D721Med (cell line): Measurements from ENCODE around the gene TFB2M.

Experiments
- DNase-seq: peaks from one replicate; pipeline ENCODE4 v3.0.0; 2011; ENCODE audit warnings: low spot score; ENCODE audit not compliant: insufficient read length
- FAIRE-seq: peaks from 2 replicates; lab custom pipeline; 2011; peaks lifted over from hg19 to GRCh38; lab: Jason Lieb, UNC
- TF ChIP-seq, protein P1 (sequence below): IDR thresholded peaks from 2 replicates; pipeline ENCODE4 v1.5.1; 2012; ENCODE audit warnings: mild to moderate bottlenecking, control low read depth; ENCODE audit not compliant: insufficient read depth; ENCODE audit errors: missing control alignments

Gene TFB2M

DNA sequence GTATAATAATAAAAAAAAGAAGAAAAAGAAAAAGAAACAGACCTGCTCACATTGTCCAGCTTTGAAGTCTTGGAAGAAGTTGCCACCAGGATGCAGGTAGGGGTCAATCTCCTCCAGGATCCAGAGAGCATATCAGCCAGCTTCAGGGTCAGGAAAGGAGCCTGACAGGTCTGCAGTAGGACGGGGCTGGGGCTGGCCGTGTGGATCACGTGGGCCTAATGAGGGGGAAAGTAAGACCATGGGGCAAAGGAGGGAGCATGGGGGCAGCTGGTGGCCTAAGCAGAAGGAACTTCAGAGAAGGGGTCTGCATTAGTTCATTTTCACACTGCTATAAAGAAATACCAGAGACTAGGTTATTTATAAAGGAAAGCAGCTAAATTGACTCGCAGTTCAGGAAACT, 39.7 kb downstream of the TFB2M start:
- FAIRE-seq (no peak), DNase-seq (no peak)
- TF ChIP-seq, protein P1, sequence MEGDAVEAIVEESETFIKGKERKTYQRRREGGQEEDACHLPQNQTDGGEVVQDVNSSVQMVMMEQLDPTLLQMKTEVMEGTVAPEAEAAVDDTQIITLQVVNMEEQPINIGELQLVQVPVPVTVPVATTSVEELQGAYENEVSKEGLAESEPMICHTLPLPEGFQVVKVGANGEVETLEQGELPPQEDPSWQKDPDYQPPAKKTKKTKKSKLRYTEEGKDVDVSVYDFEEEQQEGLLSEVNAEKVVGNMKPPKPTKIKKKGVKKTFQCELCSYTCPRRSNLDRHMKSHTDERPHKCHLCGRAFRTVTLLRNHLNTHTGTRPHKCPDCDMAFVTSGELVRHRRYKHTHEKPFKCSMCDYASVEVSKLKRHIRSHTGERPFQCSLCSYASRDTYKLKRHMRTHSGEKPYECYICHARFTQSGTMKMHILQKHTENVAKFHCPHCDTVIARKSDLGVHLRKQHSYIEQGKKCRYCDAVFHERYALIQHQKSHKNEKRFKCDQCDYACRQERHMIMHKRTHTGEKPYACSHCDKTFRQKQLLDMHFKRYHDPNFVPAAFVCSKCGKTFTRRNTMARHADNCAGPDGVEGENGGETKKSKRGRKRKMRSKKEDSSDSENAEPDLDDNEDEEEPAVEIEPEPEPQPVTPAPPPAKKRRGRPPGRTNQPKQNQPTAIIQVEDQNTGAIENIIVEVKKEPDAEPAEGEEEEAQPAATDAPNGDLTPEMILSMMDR = no peak

DNA sequence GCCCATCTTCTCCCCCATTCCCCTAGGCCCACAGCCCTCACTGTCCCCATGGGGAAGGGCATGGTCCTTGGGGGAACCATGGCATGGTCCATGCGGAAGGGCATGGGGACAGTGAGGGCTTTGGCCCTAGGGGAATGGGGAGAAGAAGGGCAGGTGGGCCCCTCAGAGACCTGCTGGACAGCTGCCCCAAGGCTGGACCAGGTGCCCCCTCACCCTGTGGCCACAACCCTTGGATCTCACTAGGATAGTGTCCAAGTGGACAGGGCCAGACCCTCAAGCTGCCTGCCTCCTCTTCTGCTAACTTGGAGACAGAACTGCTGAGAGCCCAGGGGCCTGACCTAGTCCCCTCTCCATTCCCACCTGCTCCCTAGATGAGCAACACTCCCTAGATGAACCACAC, 46.5 kb downstream of the TFB2M start:
- no peak for FAIRE-seq
- TF ChIP-seq, protein P1 = no peak
- no peak for DNase-seq

DNA sequence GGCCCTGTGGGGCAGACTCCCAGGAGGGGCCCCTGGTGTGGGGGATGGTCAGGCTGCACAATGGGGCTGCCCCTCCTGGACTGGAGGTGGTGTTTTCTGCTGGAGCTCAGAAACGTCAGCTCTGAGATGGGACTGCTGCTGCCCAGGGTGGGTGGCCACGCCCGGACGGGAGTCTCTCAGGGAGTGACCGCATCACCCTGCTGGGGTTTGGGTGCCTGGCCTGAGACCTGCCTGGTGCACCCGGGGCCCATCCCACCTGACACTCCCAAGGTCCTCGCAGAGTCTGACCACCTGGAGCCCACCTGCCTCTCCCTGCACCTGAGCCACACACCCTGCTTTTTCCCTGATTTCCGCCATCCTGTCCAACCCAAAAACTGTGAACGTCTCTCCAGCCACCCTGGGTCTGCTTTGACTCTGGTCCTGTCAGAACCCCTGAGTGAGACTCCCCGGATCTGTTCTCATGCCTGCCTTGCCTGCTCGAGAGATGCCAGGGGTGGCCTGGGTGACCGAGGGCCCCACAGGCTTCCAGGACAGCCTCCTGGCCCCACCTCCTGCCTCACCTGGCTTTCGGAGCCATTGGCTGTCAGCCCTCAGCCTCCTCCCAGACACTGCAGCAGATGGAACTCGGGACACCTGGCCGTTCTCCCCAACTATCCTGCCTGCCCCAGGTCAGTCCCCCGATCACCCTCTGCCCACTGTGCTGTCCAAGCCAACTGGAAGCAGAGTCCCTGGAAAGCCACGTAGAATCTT, 47.4 kb downstream of the TFB2M start:
- TF ChIP-seq, protein P1 = no peak
- DNase-seq (no peak), FAIRE-seq (no peak)

DNA sequence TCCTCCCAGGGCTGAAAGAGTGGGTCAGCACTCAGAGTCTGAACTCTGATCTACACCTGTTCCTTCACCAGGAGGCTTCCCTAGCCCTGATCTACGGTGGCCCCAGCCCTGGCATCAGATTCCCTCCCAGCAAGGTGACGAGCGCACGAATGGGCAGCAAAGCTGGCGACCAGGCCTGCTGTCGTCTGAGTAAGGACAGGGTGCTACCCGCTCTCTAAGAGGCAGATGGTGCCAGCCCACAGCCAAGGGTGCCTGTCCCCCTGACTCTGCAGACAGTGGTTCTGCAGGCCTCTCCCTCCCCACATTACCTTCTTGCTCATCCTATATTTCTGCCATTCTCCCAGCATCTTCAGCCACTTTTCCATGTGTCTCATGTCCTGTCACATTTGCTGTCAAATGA, 48.7 kb downstream of the TFB2M start:
- DNase-seq = no peak
- FAIRE-seq = no peak
- TF ChIP-seq, protein P1 = no peak

DNA sequence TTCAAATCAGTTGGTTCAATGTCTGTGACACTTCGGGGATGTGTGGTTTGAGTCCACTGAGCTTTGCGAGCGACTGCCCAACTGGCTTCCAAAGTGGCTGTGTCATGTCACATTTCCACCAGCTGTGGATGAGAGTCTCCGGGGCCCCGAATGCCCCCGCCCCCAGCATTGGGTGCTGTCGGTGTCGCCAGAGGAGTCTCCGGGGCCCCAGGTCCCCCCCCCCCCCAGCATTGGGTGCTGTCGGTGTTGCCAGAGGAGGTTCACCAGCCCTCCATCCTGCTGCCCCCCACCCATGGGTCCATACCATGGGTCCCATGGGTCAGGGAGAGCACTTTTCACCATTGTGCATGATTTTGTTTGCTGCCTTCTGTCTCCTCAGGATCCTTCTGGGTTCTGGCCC, 49.9 kb downstream of the TFB2M start:
- no peak for FAIRE-seq
- no peak for DNase-seq
- TF ChIP-seq, protein P1 = no peak

DNA sequence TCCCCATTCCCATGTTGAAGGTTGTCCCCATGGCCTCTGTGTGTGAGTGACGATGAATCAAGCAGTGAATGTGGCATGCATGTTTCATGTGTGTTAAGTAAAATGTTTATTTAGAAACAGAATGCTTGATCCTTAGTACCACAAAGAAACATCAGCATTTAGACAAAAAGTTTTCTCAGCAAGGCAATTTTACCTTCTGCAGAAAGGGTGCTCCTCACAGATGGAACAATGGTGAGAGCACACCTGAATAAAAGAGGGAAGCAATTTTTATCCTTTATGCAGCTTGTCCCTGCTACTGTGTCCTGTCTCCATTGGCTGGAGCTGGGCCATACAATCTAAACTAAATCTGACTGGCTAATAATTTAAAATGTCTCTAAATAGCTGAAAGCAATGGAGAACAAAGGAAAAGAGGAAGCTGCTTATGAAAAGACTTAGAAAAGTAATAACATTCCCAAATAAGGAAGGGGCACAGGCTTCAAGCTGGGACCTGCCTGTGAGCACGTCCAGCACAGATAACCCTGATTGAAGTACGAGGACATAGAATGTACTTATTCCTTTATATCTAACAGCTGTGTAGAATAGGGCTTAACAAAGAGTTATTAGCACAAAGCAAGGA, 50.6 kb downstream of the TFB2M start:
- TF ChIP-seq, protein P1 = no peak
- FAIRE-seq (no peak), DNase-seq (no peak)
